HG02943 (cell line): Measurements from ENCODE around the gene RECK.

Experiments used
- ATAC-seq: cut with Tn5 transposase; IDR thresholded peaks from one replicate; pipeline ENCODE4 v1.9.1; 2021; ENCODE audit warnings: mild to moderate bottlenecking, low read depth, moderate library complexity; ENCODE audit not compliant: unreplicated experiment

The RECK gene

GRCh38 chr9:36169708-36170107 lies 133.0 kb downstream of the RECK start:
- no peak for ATAC-seq

GRCh38 chr9:36170531-36170930 lies 133.8 kb downstream of the RECK start:
- ATAC-seq = no peak

GRCh38 chr9:36173861-36174260 lies 137.1 kb downstream of the RECK start:
- ATAC-seq = no peak
